Muscle of leg (tissue), 11 donors: ENCODE measurements around the gene PRIM1. TPM values are rescaled to one million over a fixed set of nuclear protein-coding genes. Genes with fewer than 3 reads are reported as not detected.
"Not testable (repeated sequence)": the region's sequence is repeated elsewhere in the genome, so short reads cannot be mapped to it uniquely, and the experiment has no call there.

Source experiments
- DNase-seq: peaks from one replicate; pipeline ENCODE4 v3.0.0; 2013
- H3K27ac ChIP-seq: one replicate; pipeline ENCODE4 v1.5.1; 2013; ENCODE audit warnings: mild to moderate bottlenecking, low read length, control low read depth
- H3K27me3 ChIP-seq: one replicate; pipeline ENCODE4 v1.6.1; 2013; ENCODE audit warnings: low read length; ENCODE audit not compliant: control insufficient read depth, insufficient read depth
- H3K36me3 ChIP-seq: one replicate; pipeline ENCODE4 v1.6.1; 2013; ENCODE audit warnings: low read length; ENCODE audit not compliant: control insufficient read depth, insufficient read depth
- H3K4me1 ChIP-seq: one replicate; pipeline ENCODE4 v1.6.1; 2013; ENCODE audit warnings: low read length; ENCODE audit not compliant: control insufficient read depth, insufficient read depth
- H3K4me3 ChIP-seq: one replicate; pipeline ENCODE4 v1.5.1; 2013; ENCODE audit warnings: low read length, control low read depth
- H3K9me3 ChIP-seq: replicated peaks from 2 replicates; pipeline ENCODE4 v1.6.1; 2013; ENCODE audit warnings: low read depth, low read length; ENCODE audit not compliant: control insufficient read depth
- WGBS: methylation state at CpG from one replicate; pipeline ENCODE4 v1.1.5; 2013; ENCODE audit warnings: missing lambda C conversion rate; ENCODE audit not compliant: insufficient coverage; 5-methylcytosine and 5-hydroxymethylcytosine counted together
- polyA plus RNA-seq, 8 donors: library from polyadenylated mRNA; unstranded; fragments of 120-200 nt; gene quantifications; one replicate each; pipeline versions ENCODE4 v1.2.1 to v1.2.3, GENCODE V29; 2013; ENCODE audit warnings: inconsistent platforms in 1 of 8, low replicate concordance in 1 of 8; ENCODE audit not compliant: insufficient read length in 8 of 8, insufficient read depth in 1 of 8
- total RNA-seq: library from RNA; stranded (reverse); fragments of 120-200 nt; gene quantifications from one replicate; pipeline ENCODE4 v1.2.4, GENCODE V29; 2013

Gene PRIM1
- total and polyA plus RNA-seq, 9 donors, result 9.3 to 13.9 (median 10.6) TPM

- WGBS, result 100% methylated on average over 3 of the region's 11 CpGs
- Histone ChIP-seq H3K27me3 (no peaks in the 10 kb centered on the region), H3K36me3 (peaks cover 5% of the 10 kb centered on the region), H3K4me3 (no peak overlapping the region), H3K9me3 (no peaks in the 10 kb centered on the region), H3K27ac (no peak overlapping the region), H3K4me1 (no peaks in the 10 kb centered on the region)
- DNase-seq, result no peak
Measured at GRCh38 chr12:56728139-56728861, 23.8 kb downstream of the PRIM1 start.

GRCh38 chr12:56726196-56726675 lies 25.9 kb downstream of the PRIM1 start:
- H3K27ac ChIP-seq, result peak overlapping the region; percentile 97
- 87% methylated on average over 15 of the region's 15 CpGs for WGBS
- peaks cover 13% of the 10 kb centered on the region for H3K36me3 ChIP-seq
- not testable (repeated sequence) for H3K27me3 ChIP-seq, H3K9me3 ChIP-seq, DNase-seq, H3K4me3 ChIP-seq
- peaks cover 13% of the 10 kb centered on the region for H3K4me1 ChIP-seq

- Histone ChIP-seq H3K27ac (peak overlapping the region; percentile 97), H3K27me3 (no peaks in the 10 kb centered on the region), H3K36me3 (peaks cover 18% of the 10 kb centered on the region), H3K4me1 (peaks cover 19% of the 10 kb centered on the region), H3K9me3 (no peaks in the 10 kb centered on the region), H3K4me3 (peak overlapping the region; percentile 76)
- DNase-seq, result no peak
- WGBS, result 36% methylated on average over 5 of the region's 7 CpGs
Measured at GRCh38 chr12:56725723-56726102, 26.4 kb downstream of the PRIM1 start.

GRCh38 chr12:56724972-56725722 lies 27.0 kb downstream of the PRIM1 start, which contains the start of gene NACA:
TSS of gene NACA (minus strand) at chr12:56725299. CDS start at chr12:56724521, 778 bp downstream.
- no peaks in the 10 kb centered on the region for H3K9me3 ChIP-seq
- 0% methylated on average over 44 of the region's 46 CpGs for WGBS
- peak within 1 kb of the TSS; percentile 76 for H3K4me3 ChIP-seq
- H3K36me3 ChIP-seq, result peaks cover 24% of the 10 kb centered on the region
- DNase-seq, result peak; percentile 99
- H3K27me3 ChIP-seq, result no peaks in the 10 kb centered on the region
- H3K27ac ChIP-seq, result peak within 1 kb of the TSS; percentile 97
- peaks cover 24% of the 10 kb centered on the region for H3K4me1 ChIP-seq

- Histone ChIP-seq H3K9me3 (no peaks in the 10 kb centered on the region), H3K36me3 (peaks cover 27% of the 10 kb centered on the region), H3K4me3 (peak overlapping the region; percentile 76), H3K27me3 (no peaks in the 10 kb centered on the region), H3K27ac (peak overlapping the region; percentile 97), H3K4me1 (peaks cover 29% of the 10 kb centered on the region)
- DNase-seq, result no peak
- 0% methylated on average over 4 of the region's 9 CpGs for WGBS
Measured at GRCh38 chr12:56724701-56724971, 27.5 kb downstream of the PRIM1 start.

- H3K36me3 ChIP-seq, result peaks cover 30% of the 10 kb centered on the region
- no peaks in the 10 kb centered on the region for H3K9me3 ChIP-seq
- WGBS, result 0% methylated on average over 4 of the region's 14 CpGs
- peak overlapping the region; percentile 97 for H3K27ac ChIP-seq
- peaks cover 35% of the 10 kb centered on the region for H3K4me1 ChIP-seq
- no peaks in the 10 kb centered on the region for H3K27me3 ChIP-seq
- peak overlapping the region; percentile 76 for H3K4me3 ChIP-seq
- DNase-seq, result peak; percentile 89
Measured at GRCh38 chr12:56723889-56724700, 28.0 kb downstream of the PRIM1 start.

- peak; percentile 73 for DNase-seq
- peak overlapping the region; percentile 76 for H3K4me3 ChIP-seq
- WGBS, result no CpG with 5 or more reads among the region's 3 CpGs
- H3K9me3 ChIP-seq, result no peaks in the 10 kb centered on the region
- peak overlapping the region; percentile 97 for H3K27ac ChIP-seq
- peaks cover 42% of the 10 kb centered on the region for H3K4me1 ChIP-seq
- no peaks in the 10 kb centered on the region for H3K27me3 ChIP-seq
- H3K36me3 ChIP-seq, result peaks cover 34% of the 10 kb centered on the region
Measured at GRCh38 chr12:56723352-56723751, 28.8 kb downstream of the PRIM1 start.

- Histone ChIP-seq H3K4me3 (peak overlapping the region; percentile 76), H3K27me3 (no peaks in the 10 kb centered on the region), H3K27ac (peak overlapping the region; percentile 97), H3K36me3 (peaks cover 34% of the 10 kb centered on the region), H3K4me1 (peaks cover 47% of the 10 kb centered on the region), H3K9me3 (no peaks in the 10 kb centered on the region)
- WGBS, result no CpG with 5 or more reads among the region's 4 CpGs
- no peak for DNase-seq
Measured at GRCh38 chr12:56722832-56723231, 29.3 kb downstream of the PRIM1 start.

GRCh38 chr12:56721721-56722120 lies 30.4 kb downstream of the PRIM1 start:
- WGBS, result no CpG with 5 or more reads among the region's 2 CpGs
- Histone ChIP-seq H3K27me3 (no peaks in the 10 kb centered on the region), H3K4me3 (no peak overlapping the region), H3K27ac (peak overlapping the region; percentile 22), H3K4me1 (peaks cover 57% of the 10 kb centered on the region), H3K9me3 (no peaks in the 10 kb centered on the region), H3K36me3 (peaks cover 40% of the 10 kb centered on the region)
- peak; percentile 36 for DNase-seq

- H3K4me3 ChIP-seq, result no peak overlapping the region
- WGBS, result 62% methylated on average over 1 of the region's 2 CpGs
- H3K27ac ChIP-seq, result peak overlapping the region; percentile 22
- no peak for DNase-seq
- no peaks in the 10 kb centered on the region for H3K9me3 ChIP-seq
- peaks cover 45% of the 10 kb centered on the region for H3K36me3 ChIP-seq
- H3K4me1 ChIP-seq, result peaks cover 62% of the 10 kb centered on the region
- H3K27me3 ChIP-seq, result no peaks in the 10 kb centered on the region
Measured at GRCh38 chr12:56721216-56721615, 30.9 kb downstream of the PRIM1 start.
